ENCODE data around the gene ADORA2A. TPM values are rescaled to one million over a fixed set of nuclear protein-coding genes. Genes with fewer than 3 reads are reported as not detected.

The ADORA2A gene
- total and polyA plus RNA-seq, 2 of the 13 experiments (the other 11 are each of a cell fraction or from before 2014, with no cell fraction given): 3.3 to 5.0 TPM

- Histone ChIP-seq H2AFZ (ENCODE audit: low read length) (no peak overlapping the region), H3K27ac (ENCODE audit: extremely low read length, insufficient read depth, low read length) (no peak overlapping the region), H3K4me2 (ENCODE audit: low read depth, low read length) (no peak overlapping the region), H3K9me3 (ENCODE audit: low read length) (no peaks in the 10 kb centered on the region), H3K36me3 (replicated peaks in 1 of 2; ENCODE audit: control insufficient read depth in 1 of 2, insufficient read depth in 2 of 2, low read length in 2 of 2) (peaks cover 11 to 51% of the 10 kb centered on the region in 2 experiments), H3K4me1 (ENCODE audit: insufficient read depth, low read length) (peaks cover 3% of the 10 kb centered on the region), H3K27me3 (ENCODE audit: control insufficient read depth in 1 of 2, insufficient read depth in 2 of 2, low read length in 2 of 2) (no peaks in the 10 kb centered on the region), H3K9ac (ENCODE audit: insufficient read depth, low read depth, low read length) (no peak overlapping the region), H3K79me2 (ENCODE audit: insufficient read depth, low read length) (no peaks in the 10 kb centered on the region), H3K4me3 (replicated peaks in 1 of 3; ENCODE audit: insufficient read depth in 1 of 3, low read depth in 2 of 3, low read length in 3 of 3) (no peak overlapping the region), H4K20me1 (ENCODE audit: insufficient read depth, low read length) (no peaks in the 10 kb centered on the region)
- WGBS (ENCODE audit: low lambda C conversion rate): 94% methylated on average over 13 of the region's 21 CpGs
- BruUV-seq (replicated peaks): no TSS peak
- ChIA-PET POLR2A (no interaction called here), CTCF (ENCODE audit: low intra/inter-chr PET ratio, low total read pairs) (no interaction called here)
- in situ Hi-C loops (cut with HindIII; ENCODE audit: extremely low pct_ligation_motif_present, low pct_unique_long_range_greater_than_20kb): no loop called here
- ATAC-seq (no peak), FAIRE-seq (no peak), DNase-seq (ENCODE audit: low spot score) (no peak)
- intact Hi-C loops (cut with micrococcal nuclease; ENCODE audit: unreplicated experiment): no loop called here
- TF ChIP-seq ZNF30 (CRISPR knock-in tag; IDR thresholded peaks at IDR 0.05): no peak
- TF ChIP-seq STAT6 (CRISPR knock-in tag; IDR thresholded peaks at IDR 0.05; ENCODE audit: borderline replicate concordance): no peak
- TF ChIP-seq ZNF644 (CRISPR knock-in tag; IDR thresholded peaks at IDR 0.05; ENCODE audit: low read depth): no peak
- no peak for TF ChIP-seq TCF12 (IDR thresholded peaks at IDR 0.05)
- TF ChIP-seq TCF12 (CRISPR knock-in tag; IDR thresholded peaks at IDR 0.05): no peak
- TF ChIP-seq ZNF879 (CRISPR knock-in tag; IDR thresholded peaks at IDR 0.05): no peak
- no peak for TF ChIP-seq ZNF512B (CRISPR knock-in tag; IDR thresholded peaks at IDR 0.05; ENCODE audit: borderline replicate concordance)
- TF ChIP-seq TBL1XR1 (IDR thresholded peaks at IDR 0.05; ENCODE audit: borderline replicate concordance, low read length, partially characterized antibody): no peak
- no peak for TF ChIP-seq CERS6 (CRISPR knock-in tag; IDR thresholded peaks at IDR 0.05)
- no peak for TF ChIP-seq ATF6 (CRISPR knock-in tag; conservative IDR thresholded peaks at IDR 0.05)
- no peak for TF ChIP-seq CEBPB (IDR thresholded peaks at IDR 0.05; ENCODE audit: borderline replicate concordance, low read depth, low read length)
- TF ChIP-seq PHF20 (CRISPR knock-in tag; IDR thresholded peaks at IDR 0.05): no peak
Observed at GRCh38 chr22:24414523-24414922, 12.9 kb upstream of the ADORA2A start.

Measured in HepG2 (cell line).